Measurements from ENCODE around the gene HOMEZ. TPM values are rescaled to one million over a fixed set of nuclear protein-coding genes. Genes with fewer than 3 reads are reported as not detected.

Gene HOMEZ
- total RNA-seq, 3 donors from 2014 or later, result 15.3 to 18.3 (median 17.3) TPM

DNA sequence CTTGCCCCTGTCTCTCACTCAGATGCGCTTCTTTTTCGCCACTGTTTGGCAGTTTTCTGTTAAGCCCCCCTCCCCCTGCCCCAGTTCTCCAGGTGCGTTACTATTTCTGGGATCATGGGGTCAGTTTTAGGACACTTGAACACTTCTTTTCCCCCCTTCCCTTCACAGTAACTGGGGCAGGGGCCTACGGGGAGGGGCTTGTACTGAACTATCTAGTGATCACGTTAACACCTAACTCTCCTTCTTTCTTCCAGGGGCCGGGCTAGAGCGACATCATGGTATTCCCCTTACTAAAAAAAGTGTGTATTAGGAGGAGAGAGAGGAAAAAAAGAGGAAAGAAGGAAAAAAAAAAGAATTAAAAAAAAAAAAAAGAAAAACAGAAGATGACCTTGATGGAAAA lies 39.1 kb upstream of the HOMEZ start:
- Histone ChIP-seq H3K9me3 (no peaks in the 10 kb centered on the region), H3K4me3 (no peak overlapping the region), H3K36me3 (ENCODE audit: low read depth) (no peaks in the 10 kb centered on the region), H3K4me1 (ENCODE audit: low read depth) (peaks cover 13% of the 10 kb centered on the region)
- TF ChIP-seq, protein P1, sequence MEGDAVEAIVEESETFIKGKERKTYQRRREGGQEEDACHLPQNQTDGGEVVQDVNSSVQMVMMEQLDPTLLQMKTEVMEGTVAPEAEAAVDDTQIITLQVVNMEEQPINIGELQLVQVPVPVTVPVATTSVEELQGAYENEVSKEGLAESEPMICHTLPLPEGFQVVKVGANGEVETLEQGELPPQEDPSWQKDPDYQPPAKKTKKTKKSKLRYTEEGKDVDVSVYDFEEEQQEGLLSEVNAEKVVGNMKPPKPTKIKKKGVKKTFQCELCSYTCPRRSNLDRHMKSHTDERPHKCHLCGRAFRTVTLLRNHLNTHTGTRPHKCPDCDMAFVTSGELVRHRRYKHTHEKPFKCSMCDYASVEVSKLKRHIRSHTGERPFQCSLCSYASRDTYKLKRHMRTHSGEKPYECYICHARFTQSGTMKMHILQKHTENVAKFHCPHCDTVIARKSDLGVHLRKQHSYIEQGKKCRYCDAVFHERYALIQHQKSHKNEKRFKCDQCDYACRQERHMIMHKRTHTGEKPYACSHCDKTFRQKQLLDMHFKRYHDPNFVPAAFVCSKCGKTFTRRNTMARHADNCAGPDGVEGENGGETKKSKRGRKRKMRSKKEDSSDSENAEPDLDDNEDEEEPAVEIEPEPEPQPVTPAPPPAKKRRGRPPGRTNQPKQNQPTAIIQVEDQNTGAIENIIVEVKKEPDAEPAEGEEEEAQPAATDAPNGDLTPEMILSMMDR (IDR thresholded peaks at IDR 0.05), result no peak
- no peak for DNase-seq
- no peak for ATAC-seq
- intact Hi-C loops (cut with DNase I, micrococcal nuclease), result loop anchor here (5.0 to 10.0 kb wide), 2 partner anchors 52 to 140 kb away; partner anchors contain the start of genes CMTM5 (in 1 of the 2) and NGDN (in 1 of the 2)

DNA sequence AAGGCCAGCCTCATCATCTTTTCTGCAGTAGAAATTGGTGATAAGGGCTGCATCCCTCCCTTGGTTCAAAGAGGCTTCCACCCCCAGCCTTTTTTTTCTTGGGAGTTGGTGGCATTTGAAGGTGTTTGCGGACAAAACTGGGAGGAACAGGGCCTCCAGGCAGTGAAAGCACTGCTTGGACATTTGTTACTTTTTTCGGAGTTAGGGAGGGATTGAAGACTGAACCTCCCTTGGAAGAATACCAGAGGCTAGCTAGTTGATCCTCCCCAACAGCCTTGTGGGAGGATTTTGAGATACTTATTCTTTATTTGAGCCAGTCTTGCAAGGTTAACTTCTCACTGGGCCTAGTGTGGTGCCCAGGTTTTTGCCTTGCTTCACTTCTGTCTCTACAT lies 38.5 kb upstream of the HOMEZ start:
- intact Hi-C loops (cut with DNase I, micrococcal nuclease), result loop anchor here in 1 of 2 donors (10.0 kb wide), 1 partner anchor 140 kb away; the partner anchor contains the start of gene NGDN
- H3K4me1 ChIP-seq (ENCODE audit: low read depth), result peaks cover 13% of the 10 kb centered on the region
- ATAC-seq (no peak), DNase-seq (no peak)
- no peaks in the 10 kb centered on the region for H3K36me3 ChIP-seq (ENCODE audit: low read depth)
- H3K9me3 ChIP-seq, result no peaks in the 10 kb centered on the region
- TF ChIP-seq, protein P1 (IDR thresholded peaks at IDR 0.05), result no peak
- no peak overlapping the region for H3K4me3 ChIP-seq

DNA sequence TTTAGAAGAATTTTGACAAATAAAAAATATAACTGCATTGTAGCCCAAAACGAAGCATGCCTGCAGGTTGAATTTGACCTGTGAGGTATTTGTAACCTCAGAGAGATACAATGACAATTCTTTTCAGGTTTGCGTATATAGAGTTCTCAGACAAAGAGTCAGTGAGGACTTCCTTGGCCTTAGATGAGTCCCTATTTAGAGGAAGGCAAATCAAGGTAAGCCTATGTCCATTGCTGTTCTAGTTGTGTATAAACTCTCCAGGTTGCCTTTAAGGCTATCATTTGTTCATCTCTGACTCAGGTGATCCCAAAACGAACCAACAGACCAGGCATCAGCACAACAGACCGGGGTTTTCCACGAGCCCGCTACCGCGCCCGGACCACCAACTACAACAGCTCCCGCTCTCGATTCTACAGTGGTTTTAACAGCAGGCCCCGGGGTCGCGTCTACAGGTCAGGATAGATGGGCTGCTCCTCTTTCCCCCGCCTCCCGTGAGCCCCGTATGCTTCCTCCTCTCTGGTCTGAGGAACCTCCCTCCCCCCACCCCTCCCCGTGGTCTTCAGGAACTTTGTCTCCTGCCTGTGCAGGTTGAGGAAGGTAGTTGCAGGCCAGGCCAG lies 38.0 kb upstream of the HOMEZ start:
- Histone ChIP-seq H3K9me3 (no peaks in the 10 kb centered on the region), H3K4me3 (no peak overlapping the region), H3K4me1 (ENCODE audit: low read depth) (peaks cover 13% of the 10 kb centered on the region), H3K36me3 (ENCODE audit: low read depth) (no peaks in the 10 kb centered on the region)
- intact Hi-C loops (cut with DNase I, micrococcal nuclease), result loop anchor here in 1 of 2 donors (10.0 kb wide), 1 partner anchor 141 kb away; the partner anchor contains the start of gene NGDN
- no peak for DNase-seq
- TF ChIP-seq, protein P1 (IDR thresholded peaks at IDR 0.05), result no peak
- no peak for ATAC-seq

DNA sequence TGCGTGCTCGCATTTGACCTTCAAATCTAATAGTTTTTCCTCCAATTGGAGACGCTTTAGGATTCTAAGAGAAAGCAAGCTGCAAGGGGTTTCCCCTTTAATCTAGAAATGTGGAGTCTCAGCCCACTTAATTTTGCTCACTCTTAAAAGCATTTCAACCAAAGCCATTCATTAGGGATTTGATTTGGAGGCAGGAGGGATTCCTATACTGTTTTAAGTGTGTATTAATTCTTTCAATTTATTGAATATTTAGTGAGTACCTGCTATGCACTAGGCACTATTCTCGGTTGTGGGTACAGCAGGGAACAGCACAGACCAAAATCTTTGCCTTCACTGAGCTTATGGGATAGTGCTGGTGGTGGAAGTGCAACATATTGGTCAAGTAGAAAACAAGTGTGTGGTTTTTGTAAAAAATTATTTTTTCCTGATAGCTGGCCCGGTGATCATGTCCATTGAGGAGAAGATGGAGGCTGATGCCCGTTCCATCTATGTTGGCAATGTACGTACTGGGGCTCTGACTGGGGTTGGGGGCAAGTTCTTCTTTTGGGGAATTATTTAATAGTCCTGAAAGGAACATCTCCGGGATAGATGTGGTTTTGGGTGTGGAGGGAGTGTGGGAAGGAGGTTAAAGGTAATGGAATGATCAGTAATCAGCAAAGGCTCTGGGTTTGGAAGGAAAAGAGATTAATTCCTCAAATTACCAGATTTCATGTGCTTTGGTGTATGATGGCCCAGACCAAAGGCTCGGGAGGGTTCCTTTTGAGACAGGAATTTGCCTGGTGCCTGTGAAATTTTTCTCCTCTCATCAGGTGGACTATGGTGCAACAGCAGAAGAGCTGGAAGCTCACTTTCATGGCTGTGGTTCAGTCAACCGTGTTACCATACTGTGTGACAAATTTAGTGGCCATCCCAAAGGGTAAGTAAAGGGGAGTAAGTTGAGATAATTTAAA lies 36.9 kb upstream of the HOMEZ start:
- H3K36me3 ChIP-seq (ENCODE audit: low read depth), result no peaks in the 10 kb centered on the region
- intact Hi-C loops (cut with DNase I, micrococcal nuclease), result loop anchor here in 1 of 2 donors (10.0 kb wide), 1 partner anchor 142 kb away; the partner anchor contains the start of gene NGDN
- DNase-seq (no peak), ATAC-seq (no peak)
- H3K4me3 ChIP-seq, result peak overlapping the region; percentile 91
- H3K4me1 ChIP-seq (ENCODE audit: low read depth), result peaks cover 11% of the 10 kb centered on the region
- no peaks in the 10 kb centered on the region for H3K9me3 ChIP-seq
- TF ChIP-seq, protein P1 (IDR thresholded peaks at IDR 0.05), result no peak

DNA sequence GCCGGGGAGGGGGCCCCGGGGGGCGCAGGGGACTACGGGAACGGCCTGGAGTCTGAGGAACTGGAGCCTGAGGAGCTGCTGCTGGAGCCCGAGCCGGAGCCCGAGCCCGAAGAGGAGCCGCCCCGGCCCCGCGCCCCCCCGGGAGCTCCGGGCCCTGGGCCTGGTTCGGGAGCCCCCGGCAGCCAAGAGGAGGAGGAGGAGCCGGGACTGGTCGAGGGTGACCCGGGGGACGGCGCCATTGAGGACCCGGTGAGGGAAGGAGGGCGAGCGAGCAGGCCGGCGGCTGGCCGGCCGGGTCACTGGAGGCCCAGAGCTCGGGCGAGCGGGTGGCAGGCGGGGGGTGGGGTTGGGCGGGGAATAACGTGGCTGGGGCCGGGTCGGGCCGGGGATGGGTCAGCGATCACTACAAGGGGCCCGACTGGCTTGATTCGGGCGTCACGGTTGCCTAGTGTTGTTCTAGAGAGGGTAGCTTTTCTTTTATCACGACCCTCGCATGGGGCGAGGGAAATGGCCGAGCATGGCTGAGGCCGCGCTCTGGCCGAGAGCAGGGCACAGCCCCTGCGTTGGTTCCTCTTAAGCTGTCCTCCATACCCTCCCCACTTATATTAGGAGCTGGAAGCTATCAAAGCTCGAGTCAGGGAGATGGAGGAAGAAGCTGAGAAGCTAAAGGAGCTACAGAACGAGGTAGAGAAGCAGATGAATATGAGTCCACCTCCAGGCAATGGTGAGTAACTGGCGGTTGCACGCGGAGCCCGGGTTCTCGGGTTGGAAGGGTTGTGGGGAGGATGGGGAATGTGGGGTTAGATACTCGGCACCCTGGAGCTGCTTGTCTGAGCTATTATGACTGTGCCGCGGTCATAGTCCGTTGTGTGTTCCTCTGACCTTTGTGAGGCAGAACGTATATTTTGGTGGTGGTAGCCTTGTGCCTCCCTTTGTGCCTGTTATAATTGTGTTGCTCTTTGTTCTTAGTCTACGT lies 35.9 kb upstream of the HOMEZ start:
- Histone ChIP-seq H3K36me3 (ENCODE audit: low read depth) (no peaks in the 10 kb centered on the region), H3K4me1 (ENCODE audit: low read depth) (peaks cover 10% of the 10 kb centered on the region), H3K9me3 (no peaks in the 10 kb centered on the region), H3K4me3 (peak overlapping the region; percentile 91)
- intact Hi-C loops (cut with DNase I, micrococcal nuclease), result loop anchor here in 1 of 2 donors (10.0 kb wide), 1 partner anchor 143 kb away; the partner anchor contains the start of gene NGDN
- TF ChIP-seq, protein P1 (IDR thresholded peaks at IDR 0.05), result no peak
- peak; percentile 40 for ATAC-seq
- DNase-seq, result peak; percentile 60 to 81 (median 63)
